ENCODE data around the gene FAT1. TPM values are rescaled to one million over a fixed set of nuclear protein-coding genes. Genes with fewer than 3 reads are reported as not detected.

Gene FAT1
- polyA plus RNA-seq, 1 donor from 2014 or later = 19.8 TPM

DNA sequence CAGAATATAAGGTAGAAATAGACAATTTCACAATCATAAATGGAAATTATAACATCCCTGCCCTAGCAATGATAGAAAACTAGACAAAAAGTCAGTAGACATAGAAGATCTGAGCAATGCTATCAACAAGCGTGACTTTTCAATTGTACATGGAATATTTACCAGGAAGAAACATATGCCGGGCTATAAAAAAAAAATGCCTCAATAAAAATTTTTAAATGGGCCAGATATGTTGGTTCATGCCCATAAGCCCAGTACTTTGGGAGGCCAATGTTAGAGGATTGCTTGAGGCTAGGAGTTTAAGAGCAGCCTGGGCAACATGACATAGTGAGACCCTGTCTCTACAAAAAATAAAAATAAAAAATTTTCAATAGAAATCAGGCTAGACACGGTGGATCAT lies 163.0 kb downstream of the FAT1 start:
- no peak overlapping the region for H3K4me2 ChIP-seq (ENCODE audit: low read length)
- H3K4me3 ChIP-seq (ENCODE audit: low read length) = no peak overlapping the region
- no peak for TF ChIP-seq POLR2AphosphoS5 (IDR thresholded peaks at IDR 0.05)
- TF ChIP-seq, protein P1, sequence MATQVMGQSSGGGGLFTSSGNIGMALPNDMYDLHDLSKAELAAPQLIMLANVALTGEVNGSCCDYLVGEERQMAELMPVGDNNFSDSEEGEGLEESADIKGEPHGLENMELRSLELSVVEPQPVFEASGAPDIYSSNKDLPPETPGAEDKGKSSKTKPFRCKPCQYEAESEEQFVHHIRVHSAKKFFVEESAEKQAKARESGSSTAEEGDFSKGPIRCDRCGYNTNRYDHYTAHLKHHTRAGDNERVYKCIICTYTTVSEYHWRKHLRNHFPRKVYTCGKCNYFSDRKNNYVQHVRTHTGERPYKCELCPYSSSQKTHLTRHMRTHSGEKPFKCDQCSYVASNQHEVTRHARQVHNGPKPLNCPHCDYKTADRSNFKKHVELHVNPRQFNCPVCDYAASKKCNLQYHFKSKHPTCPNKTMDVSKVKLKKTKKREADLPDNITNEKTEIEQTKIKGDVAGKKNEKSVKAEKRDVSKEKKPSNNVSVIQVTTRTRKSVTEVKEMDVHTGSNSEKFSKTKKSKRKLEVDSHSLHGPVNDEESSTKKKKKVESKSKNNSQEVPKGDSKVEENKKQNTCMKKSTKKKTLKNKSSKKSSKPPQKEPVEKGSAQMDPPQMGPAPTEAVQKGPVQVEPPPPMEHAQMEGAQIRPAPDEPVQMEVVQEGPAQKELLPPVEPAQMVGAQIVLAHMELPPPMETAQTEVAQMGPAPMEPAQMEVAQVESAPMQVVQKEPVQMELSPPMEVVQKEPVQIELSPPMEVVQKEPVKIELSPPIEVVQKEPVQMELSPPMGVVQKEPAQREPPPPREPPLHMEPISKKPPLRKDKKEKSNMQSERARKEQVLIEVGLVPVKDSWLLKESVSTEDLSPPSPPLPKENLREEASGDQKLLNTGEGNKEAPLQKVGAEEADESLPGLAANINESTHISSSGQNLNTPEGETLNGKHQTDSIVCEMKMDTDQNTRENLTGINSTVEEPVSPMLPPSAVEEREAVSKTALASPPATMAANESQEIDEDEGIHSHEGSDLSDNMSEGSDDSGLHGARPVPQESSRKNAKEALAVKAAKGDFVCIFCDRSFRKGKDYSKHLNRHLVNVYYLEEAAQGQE (IDR thresholded peaks at IDR 0.05; ENCODE audit: borderline replicate concordance) = no peak
- no peak for TF ChIP-seq RAD21 (conservative IDR thresholded peaks at IDR 0.05)
- H3K9me2 ChIP-seq (ENCODE audit: insufficient read depth, low read length) = no peaks in the 10 kb centered on the region
- H3K9ac ChIP-seq (ENCODE audit: low read length) = no peak overlapping the region
- H3K79me2 ChIP-seq (replicated peaks; ENCODE audit: insufficient read depth, low read length) = no peaks in the 10 kb centered on the region
- no peak overlapping the region for H3K27ac ChIP-seq (ENCODE audit: low read length)
- H4K20me1 ChIP-seq (ENCODE audit: insufficient read depth) = no peaks in the 10 kb centered on the region
- H3K27me3 ChIP-seq (ENCODE audit: insufficient read depth, low read depth, low read length) = peaks cover 5% of the 10 kb centered on the region
- no peak overlapping the region for H2AFZ ChIP-seq (ENCODE audit: low read depth, low read length)
- no peaks in the 10 kb centered on the region for H3K9me3 ChIP-seq (ENCODE audit: low read length)
- H3F3A ChIP-seq (ENCODE audit: insufficient read depth, low read length, poor library complexity, severe bottlenecking) = no peaks in the 10 kb centered on the region
- no peaks in the 10 kb centered on the region for H3K36me3 ChIP-seq (ENCODE audit: insufficient read depth, low read length)

DNA sequence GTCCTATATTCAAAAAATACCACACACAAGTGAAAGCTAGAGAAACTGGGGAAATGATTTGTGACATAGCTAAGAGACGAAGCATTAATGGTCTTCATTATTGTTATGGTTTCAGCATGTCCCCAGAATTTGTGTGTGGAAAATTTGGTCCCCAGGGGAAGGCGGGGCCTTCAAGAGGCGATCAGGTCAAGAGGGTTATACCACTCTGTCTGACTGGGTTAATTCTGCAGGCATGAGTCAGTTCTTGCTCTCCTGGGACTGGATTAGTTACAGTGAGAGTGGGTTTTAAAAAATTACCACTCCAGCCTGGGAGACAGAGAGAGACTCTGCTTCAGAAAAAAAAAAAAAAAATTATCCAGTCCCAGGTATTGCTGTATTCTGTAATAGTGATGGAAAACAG lies 166.2 kb downstream of the FAT1 start:
- Histone ChIP-seq H3F3A (ENCODE audit: insufficient read depth, low read length, poor library complexity, severe bottlenecking) (no peaks in the 10 kb centered on the region), H2AFZ (ENCODE audit: low read depth, low read length) (no peak overlapping the region), H3K27me3 (ENCODE audit: insufficient read depth, low read depth, low read length) (peaks cover 25% of the 10 kb centered on the region), H3K9me2 (ENCODE audit: insufficient read depth, low read length) (no peaks in the 10 kb centered on the region), H3K9me3 (ENCODE audit: low read length) (no peaks in the 10 kb centered on the region), H3K4me3 (ENCODE audit: low read length) (no peak overlapping the region), H3K4me2 (ENCODE audit: low read length) (no peak overlapping the region), H3K9ac (ENCODE audit: low read length) (no peak overlapping the region), H3K79me2 (replicated peaks; ENCODE audit: insufficient read depth, low read length) (no peaks in the 10 kb centered on the region), H3K27ac (ENCODE audit: low read length) (no peak overlapping the region), H3K36me3 (ENCODE audit: insufficient read depth, low read length) (no peaks in the 10 kb centered on the region), H4K20me1 (ENCODE audit: insufficient read depth) (no peaks in the 10 kb centered on the region)
- no peak for TF ChIP-seq TAF1 (IDR thresholded peaks at IDR 0.05; ENCODE audit: low read depth)
- no peak for TF ChIP-seq RAD21 (conservative IDR thresholded peaks at IDR 0.05)
- no peak for TF ChIP-seq EP300 (conservative IDR thresholded peaks at IDR 0.05; ENCODE audit: poor library complexity, severe bottlenecking)
- TF ChIP-seq EZH2 (IDR thresholded peaks at IDR 0.05; ENCODE audit: borderline replicate concordance, insufficient read depth, low read length, poor library complexity, severe bottlenecking) = no peak
- TF ChIP-seq, protein P2, sequence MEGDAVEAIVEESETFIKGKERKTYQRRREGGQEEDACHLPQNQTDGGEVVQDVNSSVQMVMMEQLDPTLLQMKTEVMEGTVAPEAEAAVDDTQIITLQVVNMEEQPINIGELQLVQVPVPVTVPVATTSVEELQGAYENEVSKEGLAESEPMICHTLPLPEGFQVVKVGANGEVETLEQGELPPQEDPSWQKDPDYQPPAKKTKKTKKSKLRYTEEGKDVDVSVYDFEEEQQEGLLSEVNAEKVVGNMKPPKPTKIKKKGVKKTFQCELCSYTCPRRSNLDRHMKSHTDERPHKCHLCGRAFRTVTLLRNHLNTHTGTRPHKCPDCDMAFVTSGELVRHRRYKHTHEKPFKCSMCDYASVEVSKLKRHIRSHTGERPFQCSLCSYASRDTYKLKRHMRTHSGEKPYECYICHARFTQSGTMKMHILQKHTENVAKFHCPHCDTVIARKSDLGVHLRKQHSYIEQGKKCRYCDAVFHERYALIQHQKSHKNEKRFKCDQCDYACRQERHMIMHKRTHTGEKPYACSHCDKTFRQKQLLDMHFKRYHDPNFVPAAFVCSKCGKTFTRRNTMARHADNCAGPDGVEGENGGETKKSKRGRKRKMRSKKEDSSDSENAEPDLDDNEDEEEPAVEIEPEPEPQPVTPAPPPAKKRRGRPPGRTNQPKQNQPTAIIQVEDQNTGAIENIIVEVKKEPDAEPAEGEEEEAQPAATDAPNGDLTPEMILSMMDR (IDR thresholded peaks at IDR 0.05; ENCODE audit: poor library complexity, severe bottlenecking) = no peak
- TF ChIP-seq, protein P1 (IDR thresholded peaks at IDR 0.05; ENCODE audit: borderline replicate concordance) = no peak
- TF ChIP-seq POLR2AphosphoS5 (IDR thresholded peaks at IDR 0.05) = no peak
- no peak for TF ChIP-seq SMC3 (conservative IDR thresholded peaks at IDR 0.05; ENCODE audit: poor library complexity)
- no peak for TF ChIP-seq MXI1 (conservative IDR thresholded peaks at IDR 0.05; ENCODE audit: poor library complexity, severe bottlenecking)

Measured in neural cell (in vitro differentiated cells).